Muscle layer of colon (tissue), 2 donors: ENCODE data around the gene ACTMAP.

ENCODE experiments used
- H3K27ac ChIP-seq: one replicate; pipeline ENCODE4 v1.7.0; 2013; ENCODE audit warnings: low read depth, mild to moderate bottlenecking, low read length, moderate library complexity
- H3K27me3 ChIP-seq, 2 donors: one replicate each; pipeline ENCODE4 v1.7.0; 2013; ENCODE audit warnings: low read length in 2 of 2, mild to moderate bottlenecking in 2 of 2; ENCODE audit not compliant: insufficient read depth in 2 of 2, control insufficient read depth in 1 of 2
- H3K36me3 ChIP-seq: one replicate; pipeline ENCODE4 v1.7.0; 2013; ENCODE audit warnings: mild to moderate bottlenecking, low read length; ENCODE audit not compliant: insufficient read depth
- H3K4me1 ChIP-seq: one replicate; pipeline ENCODE4 v1.7.0; 2013; ENCODE audit warnings: mild to moderate bottlenecking, low read length; ENCODE audit not compliant: insufficient read depth
- H3K4me3 ChIP-seq, 2 donors: one replicate each; pipeline ENCODE4 v1.7.0; 2013; ENCODE audit warnings: low read length in 2 of 2, low read depth in 1 of 2, mild to moderate bottlenecking in 1 of 2, moderate library complexity in 1 of 2
- H3K9ac ChIP-seq: one replicate; pipeline ENCODE4 v1.7.0; 2013; ENCODE audit warnings: low read length
- H3K9me3 ChIP-seq: one replicate; pipeline ENCODE4 v1.7.0; 2013; ENCODE audit warnings: mild to moderate bottlenecking, low read length
- donor health status: abdominal sarcoma.
- donor health status: Adenocarcinoma of cecum.

The ACTMAP gene

GRCh38 chr19:40700083-40700482 lies 50.2 kb downstream of the ACTMAP start:
- Histone ChIP-seq H3K4me1 (peaks cover 15% of the 10 kb centered on the region), H3K9ac (no peak overlapping the region), H3K4me3 (no peak overlapping the region), H3K36me3 (peaks cover 26% of the 10 kb centered on the region), H3K9me3 (no peaks in the 10 kb centered on the region), H3K27me3 (no peaks in the 10 kb centered on the region), H3K27ac (no peak overlapping the region)

DNA sequence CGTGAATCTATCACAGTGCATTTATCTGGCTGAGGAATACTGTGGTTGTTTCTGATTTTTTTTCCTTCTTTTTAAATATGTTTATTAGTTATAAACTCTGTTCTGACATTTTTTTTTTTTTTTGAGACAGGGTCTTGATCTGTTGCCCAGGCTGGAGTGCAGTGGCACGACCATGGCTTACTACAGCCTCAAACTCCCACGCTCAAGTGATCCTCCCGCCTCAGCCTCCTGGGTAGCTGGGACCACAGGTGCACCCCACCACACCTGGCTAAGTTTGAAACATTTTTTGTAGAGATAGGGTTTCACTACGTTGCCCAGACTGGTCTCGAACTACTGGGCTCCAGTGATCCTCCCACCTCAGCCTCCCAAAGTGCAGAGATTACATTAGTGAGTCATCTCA lies 53.3 kb downstream of the ACTMAP start:
- H3K4me1 ChIP-seq: peaks cover under 1% of the 10 kb centered on the region
- no peak overlapping the region for H3K9ac ChIP-seq
- H3K27me3 ChIP-seq: no peaks in the 10 kb centered on the region
- H3K4me3 ChIP-seq: no peak overlapping the region
- H3K9me3 ChIP-seq: no peaks in the 10 kb centered on the region
- no peak overlapping the region for H3K27ac ChIP-seq
- H3K36me3 ChIP-seq: peaks cover 26% of the 10 kb centered on the region

DNA sequence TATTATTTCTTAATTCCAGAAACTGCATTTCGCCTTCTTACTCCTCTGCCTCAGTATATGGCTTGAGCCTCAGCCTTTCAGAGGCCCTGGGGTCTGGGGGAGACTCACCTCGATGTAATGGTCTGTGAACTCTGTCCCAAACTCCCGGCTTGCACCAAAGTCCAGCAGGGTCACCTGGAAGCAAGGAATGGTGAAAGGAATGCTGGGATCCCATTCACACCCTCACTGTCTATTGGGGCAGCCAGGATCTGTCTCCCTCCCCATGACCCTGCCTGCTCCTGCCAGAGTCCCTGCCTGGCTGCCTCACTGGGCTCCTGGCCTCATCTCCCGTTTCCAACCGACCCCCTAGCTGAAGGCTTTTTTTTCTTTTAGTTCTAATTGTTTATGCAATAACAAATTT lies 54.4 kb downstream of the ACTMAP start:
- Histone ChIP-seq H3K4me3 (no peak overlapping the region), H3K9ac (no peak overlapping the region), H3K4me1 (peaks cover 6% of the 10 kb centered on the region), H3K27ac (no peak overlapping the region), H3K9me3 (no peaks in the 10 kb centered on the region), H3K36me3 (peaks cover 30% of the 10 kb centered on the region), H3K27me3 (no peaks in the 10 kb centered on the region)

- no peak overlapping the region for H3K4me3 ChIP-seq
- H3K4me1 ChIP-seq: peaks cover 15% of the 10 kb centered on the region
- H3K36me3 ChIP-seq: peaks cover 30% of the 10 kb centered on the region
- H3K9ac ChIP-seq: no peak overlapping the region
- no peak overlapping the region for H3K27ac ChIP-seq
- no peaks in the 10 kb centered on the region for H3K27me3 ChIP-seq
- no peaks in the 10 kb centered on the region for H3K9me3 ChIP-seq
These were observed 56.4 kb downstream of the ACTMAP start for GRCh38 chr19:40693896-40694295.

- Histone ChIP-seq H3K9me3 (no peaks in the 10 kb centered on the region), H3K27me3 (no peaks in the 10 kb centered on the region), H3K9ac (no peak overlapping the region), H3K4me1 (peaks cover 20% of the 10 kb centered on the region), H3K36me3 (peaks cover 30% of the 10 kb centered on the region), H3K27ac (no peak overlapping the region), H3K4me3 (no peak overlapping the region)
These were observed 57.0 kb downstream of the ACTMAP start for GRCh38 chr19:40693150-40693788.

GRCh38 chr19:40692212-40692551 lies 58.1 kb downstream of the ACTMAP start:
- Histone ChIP-seq H3K4me1 (peaks cover 27% of the 10 kb centered on the region), H3K9me3 (no peaks in the 10 kb centered on the region), H3K4me3 (no peak overlapping the region), H3K36me3 (peaks cover 30% of the 10 kb centered on the region), H3K27me3 (no peaks in the 10 kb centered on the region), H3K9ac (no peak overlapping the region), H3K27ac (no peak overlapping the region)

GRCh38 chr19:40691421-40692211 lies 58.7 kb downstream of the ACTMAP start:
- peak overlapping the region; percentile 94 for H3K27ac ChIP-seq
- peak overlapping the region in 1 of 2 donors; percentile 70 for H3K4me3 ChIP-seq
- H3K9me3 ChIP-seq: no peaks in the 10 kb centered on the region
- H3K36me3 ChIP-seq: peaks cover 36% of the 10 kb centered on the region
- no peak overlapping the region for H3K9ac ChIP-seq
- H3K4me1 ChIP-seq: peaks cover 27% of the 10 kb centered on the region
- no peaks in the 10 kb centered on the region for H3K27me3 ChIP-seq
